GM23338 (cell line): ENCODE measurements around the gene VPS54. TPM values are rescaled to one million over a fixed set of nuclear protein-coding genes. Genes with fewer than 3 reads are reported as not detected.

Experiments used
- ATAC-seq: fragments of 200-7000 bp; cut with Tn5 transposase; 3 replicates; pipeline ENCODE4 v1.9.1; 2020
- DNase-seq: peaks from one replicate; pipeline ENCODE4 v3.0.0-alpha.2; 2015; ENCODE audit warnings: low spot score
- H2AFZ ChIP-seq: fragments of 200-600 bp; sonication (generic); 2 replicates; pipeline ENCODE4 v1.8.0; 2016; ENCODE audit warnings: antibody characterized with exemption, mild to moderate bottlenecking, moderate library complexity
- H3F3A ChIP-seq: fragments of 200-600 bp; sonication (generic); replicated peaks from 2 replicates; pipeline ENCODE4 v1.8.0; 2017; ENCODE audit warnings: antibody characterized with exemption, mixed run types, low read depth
- H3K27ac ChIP-seq: fragments of 200-600 bp; sonication (generic); 2 replicates; pipeline ENCODE4 v1.6.1; 2016; ENCODE audit warnings: low read depth
- H3K27me3 ChIP-seq: fragments of 200-600 bp; sonication (generic); 2 replicates; pipeline ENCODE4 v1.8.0; 2016; ENCODE audit warnings: mild to moderate bottlenecking, mixed run types, moderate library complexity; ENCODE audit not compliant: insufficient read depth
- H3K36me3 ChIP-seq: fragments of 200-600 bp; sonication (generic); 2 replicates; pipeline ENCODE4 v1.8.0; 2016; ENCODE audit warnings: mild to moderate bottlenecking; ENCODE audit not compliant: insufficient read depth
- H3K4me1 ChIP-seq: fragments of 200-600 bp; sonication (generic); 2 replicates; pipeline ENCODE4 v1.8.0; 2016; ENCODE audit warnings: mild to moderate bottlenecking, moderate library complexity; ENCODE audit not compliant: insufficient read depth
- H3K4me2 ChIP-seq: fragments of 200-600 bp; sonication (generic); 2 replicates; pipeline ENCODE4 v1.7.1; 2017; ENCODE audit warnings: mixed run types
- H3K4me3 ChIP-seq: fragments of 200-600 bp; sonication (generic); 2 replicates; pipeline ENCODE4 v1.6.1; 2016; ENCODE audit warnings: mixed run types
- H3K79me2 ChIP-seq: fragments of 200-600 bp; sonication (generic); replicated peaks from 2 replicates; pipeline ENCODE4 v1.8.0; 2017; ENCODE audit warnings: mild to moderate bottlenecking; ENCODE audit not compliant: insufficient read depth
- H3K9me2 ChIP-seq: fragments of 200-600 bp; sonication (generic); 2 replicates; pipeline ENCODE4 v1.8.0; 2017; ENCODE audit not compliant: insufficient read depth
- H4K20me1 ChIP-seq: fragments of 200-600 bp; sonication (generic); replicated peaks from 2 replicates; pipeline ENCODE4 v1.8.0; 2017; ENCODE audit warnings: mild to moderate bottlenecking; ENCODE audit not compliant: insufficient read depth
- H3K27ac Mint-ChIP-seq: 2 replicates; pipeline ENCODE4 v1.8.0; 2020; ENCODE audit warnings: inconsistent platforms, mild to moderate bottlenecking, moderate library complexity, mixed read lengths
- H3K27me3 Mint-ChIP-seq: 3 replicates; pipeline ENCODE4 v1.8.0; 2022; ENCODE audit warnings: low read depth, mild to moderate bottlenecking, moderate library complexity, mixed read lengths, inconsistent platforms; ENCODE audit not compliant: insufficient read depth, poor library complexity
- H3K36me3 Mint-ChIP-seq: 3 replicates; pipeline ENCODE4 v1.8.0; 2021; ENCODE audit warnings: low read depth, mild to moderate bottlenecking, inconsistent platforms, moderate library complexity, mixed read lengths
- H3K4me1 Mint-ChIP-seq: 3 replicates; pipeline ENCODE4 v1.8.0; 2020; ENCODE audit warnings: mild to moderate bottlenecking, inconsistent platforms, mixed read lengths
- H3K4me3 Mint-ChIP-seq: 3 replicates; pipeline ENCODE4 v1.8.0; 2021; ENCODE audit warnings: moderate library complexity, mild to moderate bottlenecking, inconsistent platforms, mixed read lengths
- H3K9me3 Mint-ChIP-seq: 3 replicates; pipeline ENCODE4 v1.8.0; 2020; ENCODE audit warnings: moderate library complexity, mild to moderate bottlenecking, inconsistent platforms, mixed read lengths
- CREB1 ChIP-seq: fragments of 250-450 bp; sonication (Bioruptor Pico); IDR thresholded peaks from 2 replicates; pipeline ENCODE4 v1.5.0; 2020; ENCODE audit warnings: low read depth, mild to moderate bottlenecking, moderate library complexity
- CTCF ChIP-seq, 2 experiments: fragments of 200-600 bp in 1 of 2; sonication (generic) in 1 of 2; conservative IDR thresholded peaks; 2 replicates each; pipeline versions ENCODE4 v1.5.1 to v1.6.1; 2016 to 2017; ENCODE audit warnings: antibody characterized with exemption in 2 of 2, low read depth in 2 of 2, mild to moderate bottlenecking in 2 of 2, moderate library complexity in 1 of 2
- ETS1 ChIP-seq: IDR thresholded peaks from 2 replicates; pipeline ENCODE4 v1.6.1; 2016; ENCODE audit warnings: antibody characterized with exemption
- EZH2 ChIP-seq: fragments of 200-600 bp; sonication (generic); IDR thresholded peaks from one replicate; pipeline ENCODE4 v1.8.0; 2017; ENCODE audit warnings: antibody characterized with exemption, mild to moderate bottlenecking, low read depth; ENCODE audit not compliant: unreplicated experiment
- EZH2phosphoT487 ChIP-seq: fragments of 200-600 bp; sonication (generic); IDR thresholded peaks from one replicate; pipeline ENCODE4 v1.8.1; 2018; ENCODE audit warnings: antibody characterized with exemption; ENCODE audit not compliant: unreplicated experiment
- JUNB ChIP-seq: IDR thresholded peaks from one replicate; pipeline ENCODE4 v1.6.1; 2016; ENCODE audit warnings: antibody characterized with exemption; ENCODE audit not compliant: unreplicated experiment
- NANOG ChIP-seq: IDR thresholded peaks from 2 replicates; pipeline ENCODE4 v1.6.1; 2016; ENCODE audit warnings: antibody characterized with exemption, borderline replicate concordance
- POLR2AphosphoS5 ChIP-seq: IDR thresholded peaks from 2 replicates; pipeline ENCODE4 v1.6.1; 2016; ENCODE audit warnings: antibody characterized with exemption, low read depth
- STAT1 ChIP-seq: IDR thresholded peaks from one replicate; pipeline ENCODE4 v1.6.1; 2016; ENCODE audit warnings: antibody characterized with exemption; ENCODE audit not compliant: unreplicated experiment
- ZNF114 ChIP-seq: fragments of 250-450 bp; sonication (Bioruptor Pico); IDR thresholded peaks from 2 replicates; pipeline ENCODE4 v1.5.0; 2020; ENCODE audit warnings: mild to moderate bottlenecking, moderate library complexity
- ZNF331 ChIP-seq: fragments of 250-450 bp; sonication (Bioruptor Pico); IDR thresholded peaks from 2 replicates; pipeline ENCODE4 v1.5.0; 2020; ENCODE audit warnings: low read depth, mild to moderate bottlenecking, moderate library complexity
- ZNF462 ChIP-seq: fragments of 250-450 bp; sonication (Bioruptor Pico); IDR thresholded peaks from 2 replicates; pipeline ENCODE4 v1.5.0; 2020; ENCODE audit warnings: mild to moderate bottlenecking, moderate library complexity
- polyA plus RNA-seq: library from polyadenylated mRNA; unstranded; fragments of >200 nt; fragmentation: Nextera tagmentation; extraction: Ambion mirVana; gene quantifications from 2 replicates; pipeline ENCODE4 v1.2.1, GENCODE V29; 2016
- total RNA-seq: library from RNA; depleted of rRNA; stranded (reverse); fragments of >200 nt; shearing (Covaris generic); gene quantifications from 2 replicates; pipeline ENCODE4 v1.2.3, GENCODE V29; 2014
- TF ChIP-seq, protein P1 (sequence below): IDR thresholded peaks from one replicate; pipeline ENCODE4 v1.6.1; 2018; ENCODE audit warnings: antibody characterized with exemption; ENCODE audit not compliant: unreplicated experiment

Gene VPS54
- total and polyA plus RNA-seq, 2 experiments from 2014 or later: 6.6 to 17.0 TPM

DNA sequence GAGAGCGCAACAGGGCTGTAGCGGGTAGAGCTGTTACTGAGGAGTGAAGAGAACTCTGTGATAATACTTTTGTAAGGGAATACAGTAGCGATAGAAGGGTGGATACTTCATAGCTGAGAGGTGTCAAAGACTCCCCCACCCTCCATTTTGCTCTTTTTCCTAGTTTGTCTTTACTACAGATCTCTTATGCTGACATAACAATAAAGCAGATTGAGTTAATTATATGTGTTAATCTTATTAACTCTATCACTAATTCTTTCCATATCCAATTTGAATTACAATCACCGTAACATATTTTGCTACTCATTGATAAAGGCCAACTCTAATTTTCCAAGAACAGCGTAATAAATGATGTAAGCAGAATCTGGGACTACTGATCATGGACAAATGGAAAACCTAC, 120.4 kb downstream of the VPS54 start:
- Histone ChIP-seq H3K4me3 (no peak overlapping the region), H3K4me1 (no peaks in the 10 kb centered on the region), H3K4me2 (no peak overlapping the region), H3K27ac (0 out of 2 replicates have a peak overlapping the region, but pooled peaks have one; percentile 5), H4K20me1 (no peaks in the 10 kb centered on the region), H3K36me3 (no peaks in the 10 kb centered on the region), H3K79me2 (no peaks in the 10 kb centered on the region), H3K27me3 (no peaks in the 10 kb centered on the region), H3K9me2 (no peaks in the 10 kb centered on the region), H3F3A (peaks cover 6% of the 10 kb centered on the region; the same call in 1 of the 2 replicates), H2AFZ (no peak overlapping the region)
- Mint-ChIP-seq H3K27ac (no peak overlapping the region), H3K9me3 (peaks cover 19% of the 10 kb centered on the region; the same call in 2 of the 3 replicates), H3K4me1 (no peaks in the 10 kb centered on the region), H3K36me3 (peaks cover 35% of the 10 kb centered on the region), H3K4me3 (no peak overlapping the region), H3K27me3 (peaks cover 15% of the 10 kb centered on the region)
- ATAC-seq (no peak), DNase-seq (no peak)
- no peak for TF ChIP-seq NANOG
- no peak for TF ChIP-seq CTCF (conservative IDR thresholded peaks at IDR 0.05; ENCODE audit: low read depth in 2 of 2)
- TF ChIP-seq STAT1: no peak
- no peak for TF ChIP-seq CREB1 (CRISPR knock-in tag)
- TF ChIP-seq POLR2AphosphoS5: no peak
- no peak for TF ChIP-seq ETS1
- no peak for TF ChIP-seq ZNF331 (CRISPR knock-in tag)
- no peak for TF ChIP-seq EZH2
- TF ChIP-seq ZNF114 (CRISPR knock-in tag): no peak
- TF ChIP-seq EZH2phosphoT487: no peak
- no peak for TF ChIP-seq ZNF462 (CRISPR knock-in tag)
- TF ChIP-seq, protein P1, sequence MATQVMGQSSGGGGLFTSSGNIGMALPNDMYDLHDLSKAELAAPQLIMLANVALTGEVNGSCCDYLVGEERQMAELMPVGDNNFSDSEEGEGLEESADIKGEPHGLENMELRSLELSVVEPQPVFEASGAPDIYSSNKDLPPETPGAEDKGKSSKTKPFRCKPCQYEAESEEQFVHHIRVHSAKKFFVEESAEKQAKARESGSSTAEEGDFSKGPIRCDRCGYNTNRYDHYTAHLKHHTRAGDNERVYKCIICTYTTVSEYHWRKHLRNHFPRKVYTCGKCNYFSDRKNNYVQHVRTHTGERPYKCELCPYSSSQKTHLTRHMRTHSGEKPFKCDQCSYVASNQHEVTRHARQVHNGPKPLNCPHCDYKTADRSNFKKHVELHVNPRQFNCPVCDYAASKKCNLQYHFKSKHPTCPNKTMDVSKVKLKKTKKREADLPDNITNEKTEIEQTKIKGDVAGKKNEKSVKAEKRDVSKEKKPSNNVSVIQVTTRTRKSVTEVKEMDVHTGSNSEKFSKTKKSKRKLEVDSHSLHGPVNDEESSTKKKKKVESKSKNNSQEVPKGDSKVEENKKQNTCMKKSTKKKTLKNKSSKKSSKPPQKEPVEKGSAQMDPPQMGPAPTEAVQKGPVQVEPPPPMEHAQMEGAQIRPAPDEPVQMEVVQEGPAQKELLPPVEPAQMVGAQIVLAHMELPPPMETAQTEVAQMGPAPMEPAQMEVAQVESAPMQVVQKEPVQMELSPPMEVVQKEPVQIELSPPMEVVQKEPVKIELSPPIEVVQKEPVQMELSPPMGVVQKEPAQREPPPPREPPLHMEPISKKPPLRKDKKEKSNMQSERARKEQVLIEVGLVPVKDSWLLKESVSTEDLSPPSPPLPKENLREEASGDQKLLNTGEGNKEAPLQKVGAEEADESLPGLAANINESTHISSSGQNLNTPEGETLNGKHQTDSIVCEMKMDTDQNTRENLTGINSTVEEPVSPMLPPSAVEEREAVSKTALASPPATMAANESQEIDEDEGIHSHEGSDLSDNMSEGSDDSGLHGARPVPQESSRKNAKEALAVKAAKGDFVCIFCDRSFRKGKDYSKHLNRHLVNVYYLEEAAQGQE: no peak
- TF ChIP-seq JUNB: no peak
